Ishikawa (cell line): ENCODE results near the gene ITPR1.

Source experiments
- CEBPB ChIP-seq: IDR thresholded peaks from 2 replicates; pipeline ENCODE4 v1.6.1; 2012
- CREB1 ChIP-seq: IDR thresholded peaks from 2 replicates; pipeline ENCODE4 v1.6.1; 2012; ENCODE audit warnings: low read depth
- EGR1 ChIP-seq: IDR thresholded peaks from 2 replicates; pipeline ENCODE4 v1.6.1; 2012
- EP300 ChIP-seq: IDR thresholded peaks from 2 replicates; pipeline ENCODE4 v1.6.1; 2012; ENCODE audit warnings: borderline replicate concordance
- FOXM1 ChIP-seq: IDR thresholded peaks from 2 replicates; pipeline ENCODE4 v1.6.1; 2012; ENCODE audit warnings: low read depth, borderline replicate concordance
- MAX ChIP-seq: IDR thresholded peaks from 2 replicates; pipeline ENCODE4 v1.6.1; 2012
- NFIC ChIP-seq: IDR thresholded peaks from 2 replicates; pipeline ENCODE4 v1.6.1; 2012
- RAD21 ChIP-seq: IDR thresholded peaks from 2 replicates; pipeline ENCODE4 v1.6.1; 2012; ENCODE audit warnings: low read depth
- REST ChIP-seq: IDR thresholded peaks from 2 replicates; pipeline ENCODE4 v1.6.1; 2012; ENCODE audit warnings: low read depth, mild to moderate bottlenecking
- TAF1 ChIP-seq: IDR thresholded peaks from 2 replicates; pipeline ENCODE4 v1.6.1; 2012; ENCODE audit warnings: low read depth, mild to moderate bottlenecking
- TCF12 ChIP-seq: IDR thresholded peaks from 2 replicates; pipeline ENCODE4 v1.6.1; 2012; ENCODE audit warnings: low read depth
- TEAD4 ChIP-seq: IDR thresholded peaks from 2 replicates; pipeline ENCODE4 v1.6.1; 2012
- YY1 ChIP-seq: IDR thresholded peaks from 2 replicates; pipeline ENCODE4 v1.6.1; 2012; ENCODE audit warnings: low read depth
- ZBTB7A ChIP-seq: IDR thresholded peaks from 2 replicates; pipeline ENCODE4 v1.6.1; 2012; ENCODE audit warnings: low read depth
- TF ChIP-seq, protein P1 (sequence below): IDR thresholded peaks from 2 replicates; pipeline ENCODE4 v1.6.1; 2012

Gene ITPR1

DNA sequence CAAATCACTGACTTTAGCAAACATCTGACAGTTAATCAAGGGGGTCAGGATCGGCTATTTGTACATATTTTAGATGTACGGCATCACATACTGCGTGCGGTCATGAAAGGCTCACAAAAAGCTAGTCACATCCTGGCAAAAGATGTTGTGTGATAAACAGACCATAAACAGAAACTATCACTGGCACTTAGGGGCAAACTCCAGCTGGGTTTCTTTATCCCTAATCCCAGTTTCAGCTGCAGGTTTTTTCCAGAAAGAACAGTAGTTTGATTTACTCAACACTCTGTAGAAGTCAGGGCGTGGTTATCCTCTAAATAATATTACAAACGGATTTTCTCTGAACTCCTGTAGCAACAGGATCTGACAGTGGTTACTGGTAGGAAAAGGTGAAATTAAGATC, 373.7 kb downstream of the ITPR1 start:
- TF ChIP-seq EP300 (no peak), RAD21 (no peak), EGR1 (no peak), CREB1 (no peak), YY1 (no peak), TEAD4 (no peak), TCF12 (no peak), TAF1 (no peak), REST (no peak)
- TF ChIP-seq, protein P1, sequence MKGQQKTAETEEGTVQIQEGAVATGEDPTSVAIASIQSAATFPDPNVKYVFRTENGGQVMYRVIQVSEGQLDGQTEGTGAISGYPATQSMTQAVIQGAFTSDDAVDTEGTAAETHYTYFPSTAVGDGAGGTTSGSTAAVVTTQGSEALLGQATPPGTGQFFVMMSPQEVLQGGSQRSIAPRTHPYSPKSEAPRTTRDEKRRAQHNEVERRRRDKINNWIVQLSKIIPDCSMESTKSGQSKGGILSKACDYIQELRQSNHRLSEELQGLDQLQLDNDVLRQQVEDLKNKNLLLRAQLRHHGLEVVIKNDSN, result no peak

DNA sequence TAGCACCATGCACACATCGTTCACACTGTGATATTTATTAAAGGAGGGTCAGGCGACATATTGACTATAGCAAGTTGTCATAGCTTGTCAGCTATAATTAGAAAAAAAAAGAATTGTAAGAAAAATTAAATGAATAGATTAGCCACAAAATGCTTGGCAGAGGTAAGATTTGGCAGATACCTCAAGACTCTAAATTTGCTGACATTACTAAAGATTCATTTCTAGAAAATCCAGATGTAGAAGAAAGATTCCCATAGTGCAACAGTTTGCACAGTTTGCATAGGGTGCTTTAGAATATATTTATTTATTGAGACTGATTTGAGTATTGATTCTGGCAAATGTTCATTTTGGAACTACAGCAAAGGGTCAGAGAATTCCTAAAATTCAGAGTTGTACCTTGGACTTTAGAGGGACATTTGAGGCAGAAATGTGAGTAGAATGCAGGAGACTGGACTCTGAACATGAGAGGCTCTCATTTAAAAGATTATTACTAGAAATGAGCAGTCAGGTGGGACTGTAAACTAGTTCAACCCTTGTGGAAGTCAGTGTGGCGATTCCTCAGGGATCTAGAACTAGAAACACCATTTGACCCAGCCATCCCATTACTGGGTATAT, 384.1 kb downstream of the ITPR1 start:
- TF ChIP-seq REST, result no peak

GRCh38 chr3:4880850-4881249, 387.7 kb downstream of the ITPR1 start:
- TF ChIP-seq TAF1 (no peak), EP300 (no peak), MAX (no peak), CREB1 (no peak), FOXM1 (no peak), EGR1 (no peak), CEBPB (no peak), YY1 (no peak), TEAD4 (no peak), ZBTB7A (no peak), REST (no peak), TCF12 (no peak), RAD21 (no peak), NFIC (no peak)
- TF ChIP-seq, protein P1, result no peak

DNA sequence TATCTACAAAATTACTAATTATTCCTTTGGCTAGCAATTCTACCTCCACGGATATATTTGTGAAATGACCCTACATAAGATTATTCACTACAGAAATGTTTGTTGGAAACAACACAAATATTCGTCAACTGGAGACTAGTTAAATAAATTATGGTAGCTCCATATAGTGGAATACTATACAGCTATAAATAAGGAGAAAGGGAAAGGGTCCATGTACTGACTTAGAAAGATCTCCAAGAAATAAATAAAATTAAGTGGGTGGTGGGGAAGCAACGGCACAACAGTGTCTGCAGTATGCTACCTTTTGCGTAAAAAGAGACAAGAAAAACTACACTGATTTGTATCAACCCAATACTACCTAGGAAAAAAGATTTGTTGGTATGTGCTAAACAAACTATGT, 389.4 kb downstream of the ITPR1 start:
- TF ChIP-seq TEAD4 (no peak), EP300 (no peak), TAF1 (no peak)

DNA sequence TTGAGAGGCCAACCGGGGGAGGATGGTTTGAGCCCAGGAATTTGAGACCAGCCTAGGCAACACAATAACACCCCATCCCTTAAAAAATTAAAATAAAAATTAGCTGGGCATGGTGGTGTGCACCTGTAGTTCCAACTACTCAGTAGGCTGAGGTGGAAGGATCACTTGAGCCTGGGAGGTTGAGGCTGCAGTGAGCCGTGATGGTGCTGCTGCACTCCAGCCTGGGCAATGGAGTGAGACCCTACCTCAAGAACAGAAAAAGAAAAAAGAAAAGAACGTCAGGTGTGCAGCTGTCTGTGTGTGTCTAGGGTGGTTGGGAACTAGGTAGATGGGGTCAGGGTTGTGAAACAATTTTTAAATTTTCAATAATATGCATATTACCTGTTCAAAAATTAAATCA, 389.9 kb downstream of the ITPR1 start:
- TF ChIP-seq EP300 (no peak), FOXM1 (no peak), RAD21 (no peak), CREB1 (no peak), EGR1 (no peak), REST (no peak), CEBPB (no peak), YY1 (no peak), TAF1 (no peak)
